Measurements from ENCODE around the gene CCDC24. TPM values are rescaled to one million over a fixed set of nuclear protein-coding genes. Genes with fewer than 3 reads are reported as not detected.

The CCDC24 gene
- total RNA-seq, 2 donors from 2014 or later, result 4.5 to 24.0 TPM

- no peaks in the 10 kb centered on the region for H3K9me3 ChIP-seq
- H3K27ac ChIP-seq, result peak overlapping the region; percentile 70 to 84
- H3K27me3 ChIP-seq (replicated peaks; ENCODE audit: insufficient read depth), result no peaks in the 10 kb centered on the region
- DNase-seq (ENCODE audit: low spot score) (no peak), ATAC-seq (ENCODE audit: insufficient number of reproducible peaks, low FRiP score, low read depth) (no peak)
- H3K4me3 ChIP-seq, result peak overlapping the region; percentile 77
- no peak for TF ChIP-seq CTCF (IDR thresholded peaks at IDR 0.05)
- H3K4me1 ChIP-seq (ENCODE audit: control insufficient read depth in 1 of 2, low read depth in 2 of 2), result peaks cover 8 to 18% of the 10 kb centered on the region in 2 donors
- no peaks in the 10 kb centered on the region for H3K36me3 ChIP-seq
These were observed 864 bp upstream of the CCDC24 start for GRCh38 chr1:43990271-43991199.

- H3K27ac ChIP-seq, result peak overlapping the region; percentile 70 to 84
- peak overlapping the region; percentile 77 for H3K4me3 ChIP-seq
- no peaks in the 10 kb centered on the region for H3K27me3 ChIP-seq (replicated peaks; ENCODE audit: insufficient read depth)
- peaks cover 8 to 21% of the 10 kb centered on the region in 2 donors for H3K4me1 ChIP-seq (ENCODE audit: control insufficient read depth in 1 of 2, low read depth in 2 of 2)
- TF ChIP-seq CTCF (IDR thresholded peaks at IDR 0.05), result no peak
- H3K9me3 ChIP-seq, result no peaks in the 10 kb centered on the region
- no peaks in the 10 kb centered on the region for H3K36me3 ChIP-seq
- no peak for ATAC-seq (ENCODE audit: insufficient number of reproducible peaks, low FRiP score, low read depth)
- DNase-seq (ENCODE audit: low spot score), result no peak
These were observed 261 bp upstream of the CCDC24 start for GRCh38 chr1:43991200-43991475.

DNA sequence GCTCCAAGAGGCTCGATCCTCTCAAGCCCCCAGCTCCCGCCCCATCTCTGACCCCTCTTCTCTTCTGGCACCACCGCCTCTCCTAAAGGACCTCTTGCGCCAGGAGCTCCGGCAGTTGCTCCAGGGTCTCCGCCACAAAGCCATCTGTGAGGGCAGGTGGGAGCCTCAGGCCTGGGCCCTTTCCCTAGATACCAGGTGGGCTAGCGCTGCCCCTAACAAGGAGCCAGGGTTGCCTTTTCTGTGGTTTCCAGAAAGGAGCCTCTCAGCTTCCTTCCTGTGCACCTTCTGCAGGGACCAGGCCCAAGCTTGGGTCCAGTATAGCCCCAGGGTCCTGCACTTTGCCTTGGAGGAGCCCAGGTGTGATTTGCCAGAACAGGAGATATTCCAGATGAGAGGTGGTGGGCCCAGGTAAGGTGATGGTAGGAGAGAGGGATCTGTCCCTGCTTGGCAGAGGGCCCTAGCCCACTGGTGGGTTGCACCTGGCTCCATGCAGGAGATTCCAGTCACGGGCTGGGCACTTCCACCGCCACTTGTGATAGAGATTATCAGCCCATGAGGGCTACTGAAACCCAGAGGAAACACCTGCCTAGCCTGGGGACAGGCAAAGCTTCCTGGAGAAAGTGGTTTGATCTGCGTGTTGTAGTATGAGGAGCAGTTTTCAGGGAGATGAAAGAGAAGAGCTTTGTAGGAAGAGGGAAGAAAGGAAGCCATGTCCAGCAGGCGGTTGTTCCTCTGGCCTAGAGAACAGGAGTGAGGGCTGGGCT, 1.0 kb downstream of the CCDC24 start:
- no peak for DNase-seq (ENCODE audit: low spot score)
- H3K27ac ChIP-seq, result peak overlapping the region; percentile 70 to 84

GRCh38 chr1:43993206-43993914, 2.0 kb downstream of the CCDC24 start:
- H3K36me3 ChIP-seq, result no peaks in the 10 kb centered on the region
- H3K9me3 ChIP-seq, result no peaks in the 10 kb centered on the region
- H3K27me3 ChIP-seq (replicated peaks; ENCODE audit: insufficient read depth), result no peaks in the 10 kb centered on the region
- H3K4me3 ChIP-seq, result no peak overlapping the region
- ATAC-seq (ENCODE audit: insufficient number of reproducible peaks, low FRiP score, low read depth), result no peak
- TF ChIP-seq CTCF (IDR thresholded peaks at IDR 0.05), result no peak
- H3K4me1 ChIP-seq (ENCODE audit: control insufficient read depth in 1 of 2, low read depth in 2 of 2), result peaks cover 13 to 36% of the 10 kb centered on the region in 2 donors
- no peak for DNase-seq (ENCODE audit: low spot score)
- H3K27ac ChIP-seq, result no peak overlapping the region

More for the DNA sequence above, 1.0 kb downstream of the CCDC24 start:
- no peaks in the 10 kb centered on the region for H3K9me3 ChIP-seq
- no peaks in the 10 kb centered on the region for H3K36me3 ChIP-seq
- no peak for TF ChIP-seq CTCF (IDR thresholded peaks at IDR 0.05)
- peak overlapping the region; percentile 77 for H3K4me3 ChIP-seq
- H3K4me1 ChIP-seq (ENCODE audit: control insufficient read depth in 1 of 2, low read depth in 2 of 2), result peaks cover 13 to 34% of the 10 kb centered on the region in 2 donors
- H3K27me3 ChIP-seq (replicated peaks; ENCODE audit: insufficient read depth), result no peaks in the 10 kb centered on the region
- no peak for ATAC-seq (ENCODE audit: insufficient number of reproducible peaks, low FRiP score, low read depth)

DNA sequence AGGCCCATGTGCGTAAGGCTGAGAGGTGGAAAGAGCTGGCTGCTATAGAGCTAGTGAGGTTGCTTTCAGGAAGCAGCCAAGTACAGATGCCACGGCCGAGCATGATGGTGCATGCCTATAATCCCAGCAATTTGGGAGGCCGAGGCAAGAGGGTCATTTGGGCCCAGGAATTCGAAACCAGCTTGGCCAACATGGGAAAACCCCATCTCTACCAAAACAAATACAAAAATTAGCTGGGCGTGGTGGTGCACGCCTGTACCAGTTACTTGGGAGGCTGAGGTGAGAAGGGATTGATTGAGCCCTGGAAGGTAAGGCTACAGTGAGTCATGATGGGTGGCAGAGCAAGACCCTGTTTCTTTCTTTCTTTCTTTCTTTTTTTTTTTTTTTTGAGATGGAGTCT, 2.7 kb downstream of the CCDC24 start:
- ATAC-seq (ENCODE audit: insufficient number of reproducible peaks, low FRiP score, low read depth) (no peak), DNase-seq (ENCODE audit: low spot score) (no peak)
- H3K4me3 ChIP-seq, result no peak overlapping the region
- no peaks in the 10 kb centered on the region for H3K36me3 ChIP-seq
- H3K9me3 ChIP-seq, result no peaks in the 10 kb centered on the region
- no peaks in the 10 kb centered on the region for H3K27me3 ChIP-seq (replicated peaks; ENCODE audit: insufficient read depth)
- H3K27ac ChIP-seq, result no peak overlapping the region
- no peak for TF ChIP-seq CTCF (IDR thresholded peaks at IDR 0.05)
- H3K4me1 ChIP-seq (ENCODE audit: control insufficient read depth in 1 of 2, low read depth in 2 of 2), result peaks cover 13 to 36% of the 10 kb centered on the region in 2 donors

Measured in thoracic aorta (tissue), 2 donors.